PC-3 (cell line): ENCODE results near the gene PRR12. TPM values are rescaled to one million over a fixed set of nuclear protein-coding genes. Genes with fewer than 3 reads are reported as not detected.

Experiments used
- ATAC-seq: fragments of 200-7000 bp; cut with Tn5 transposase; 2 replicates; pipeline ENCODE4 v1.9.1; 2020; ENCODE audit warnings: mild to moderate bottlenecking, moderate library complexity
- Bru-seq: library from RNA; stranded (reverse); fragments of 400-500 nt; gene quantifications from one replicate; lab custom pipeline; 2021; lab: Mats Ljungman, UMichigan
- BruChase-seq, 2 experiments: library from RNA; stranded (reverse); fragments of 400-500 nt; gene quantifications; one replicate each; lab custom pipeline; 2021; lab: Mats Ljungman, UMichigan
- BruUV-seq: library from RNA; stranded (reverse); fragments of 400-500 nt; replicated peaks from 2 replicates; lab custom pipeline; 2021; lab: Mats Ljungman, UMichigan
- CTCF ChIA-PET: fragments of 300-600 bp; sonication (Branson Sonifier 250); formaldehyde crosslinking; loops from one replicate; lab custom pipeline; 2022; ENCODE audit warnings: antibody characterized with exemption; lab: Charles Lee
- POLR2A ChIA-PET: fragments of 300-600 bp; sonication (Branson Sonifier 250); formaldehyde crosslinking; loops from one replicate; lab custom pipeline; 2022; ENCODE audit warnings: antibody characterized with exemption; ENCODE audit not compliant: unreplicated experiment; lab: Charles Lee
- DNase-seq: peaks from one replicate; pipeline ENCODE4 v3.0.0-alpha.2; 2015
- H2AFZ ChIP-seq: fragments of 300-600 bp; sonication (generic); 2 replicates; pipeline ENCODE4 v1.6.0; 2016; ENCODE audit warnings: antibody characterized with exemption, low read length
- H3F3A ChIP-seq: fragments of 300-600 bp; sonication (generic); one replicate; pipeline ENCODE4 v1.6.0; 2017; ENCODE audit warnings: antibody characterized with exemption, low read length, control low read depth, mild to moderate bottlenecking; ENCODE audit not compliant: unreplicated experiment
- H3K27ac ChIP-seq: fragments of 300-600 bp; sonication (generic); 2 replicates; pipeline ENCODE4 v1.5.1; 2016; ENCODE audit warnings: mild to moderate bottlenecking, low read length
- H3K27me3 ChIP-seq: fragments of 300-600 bp; sonication (generic); 2 replicates; pipeline ENCODE4 v1.6.1; 2016; ENCODE audit warnings: low read length, mixed read lengths
- H3K36me3 ChIP-seq: fragments of 300-600 bp; sonication (generic); 2 replicates; pipeline ENCODE4 v1.6.1; 2016; ENCODE audit warnings: low read depth, mixed run types, low read length, mixed read lengths
- H3K4me1 ChIP-seq: fragments of 300-600 bp; sonication (generic); 2 replicates; pipeline ENCODE4 v1.5.1; 2016; ENCODE audit warnings: low read length; ENCODE audit not compliant: insufficient read depth
- H3K4me2 ChIP-seq: fragments of 300-600 bp; sonication (generic); 2 replicates; pipeline ENCODE4 v1.6.0; 2016; ENCODE audit warnings: low read length
- H3K4me3 ChIP-seq: fragments of 300-600 bp; sonication (generic); 2 replicates; pipeline ENCODE4 v1.5.1; 2016; ENCODE audit warnings: mild to moderate bottlenecking, low read length, mixed read lengths
- H3K79me2 ChIP-seq: fragments of 300-600 bp; sonication (generic); 2 replicates; pipeline ENCODE4 v1.6.1; 2017; ENCODE audit warnings: low read length, mixed read lengths
- H3K9ac ChIP-seq: fragments of 300-600 bp; sonication (generic); 2 replicates; pipeline ENCODE4 v1.6.0; 2016; ENCODE audit warnings: mild to moderate bottlenecking, low read length
- H3K9me2 ChIP-seq: fragments of 300-600 bp; sonication (generic); replicated peaks from 2 replicates; pipeline ENCODE4 v1.6.1; 2016; ENCODE audit warnings: mixed run types, low read length, mixed read lengths
- H3K9me3 ChIP-seq: fragments of 300-600 bp; sonication (generic); 2 replicates; pipeline ENCODE4 v1.6.1; 2016; ENCODE audit warnings: low read length, mixed read lengths
- H4K20me1 ChIP-seq: fragments of 300-600 bp; sonication (generic); 2 replicates; pipeline ENCODE4 v1.6.1; 2016; ENCODE audit warnings: low read length, mixed read lengths
- EZH2 ChIP-seq: fragments of 300-600 bp; sonication (generic); IDR thresholded peaks from one replicate; pipeline ENCODE4 v1.6.1; 2017; ENCODE audit warnings: antibody characterized with exemption, mild to moderate bottlenecking, low read length; ENCODE audit not compliant: unreplicated experiment
- EZH2phosphoT487 ChIP-seq: fragments of 300-600 bp; sonication (generic); IDR thresholded peaks from 2 replicates; pipeline ENCODE4 v1.6.1; 2018; ENCODE audit warnings: mild to moderate bottlenecking, antibody characterized with exemption, low read length, borderline replicate concordance
- intact Hi-C: fragments of 100-400 bp; cut with micrococcal nuclease; formaldehyde crosslinking; loops from 2 replicates; pipeline ENCODE4 v1.9.0; 2023
- long read RNA-seq: library from polyadenylated mRNA; unstranded; transcript quantifications from one replicate; pipeline ENCODE4 v2.0.0, GENCODE V29; 2021; ENCODE audit not compliant: unreplicated experiment
- total RNA-seq: library from RNA; depleted of rRNA; stranded (reverse); fragments of >200 nt; gene quantifications from 2 replicates; pipeline ENCODE4 v1.2.3, GENCODE V29; 2014; rRNA removed
- TF ChIP-seq, protein P1 (sequence below): fragments of 300-600 bp; sonication (generic); conservative IDR thresholded peaks from 2 replicates; pipeline ENCODE4 v1.5.1; 2017; ENCODE audit warnings: antibody characterized with exemption, low read depth, mild to moderate bottlenecking, low read length

The PRR12 gene, protein sequence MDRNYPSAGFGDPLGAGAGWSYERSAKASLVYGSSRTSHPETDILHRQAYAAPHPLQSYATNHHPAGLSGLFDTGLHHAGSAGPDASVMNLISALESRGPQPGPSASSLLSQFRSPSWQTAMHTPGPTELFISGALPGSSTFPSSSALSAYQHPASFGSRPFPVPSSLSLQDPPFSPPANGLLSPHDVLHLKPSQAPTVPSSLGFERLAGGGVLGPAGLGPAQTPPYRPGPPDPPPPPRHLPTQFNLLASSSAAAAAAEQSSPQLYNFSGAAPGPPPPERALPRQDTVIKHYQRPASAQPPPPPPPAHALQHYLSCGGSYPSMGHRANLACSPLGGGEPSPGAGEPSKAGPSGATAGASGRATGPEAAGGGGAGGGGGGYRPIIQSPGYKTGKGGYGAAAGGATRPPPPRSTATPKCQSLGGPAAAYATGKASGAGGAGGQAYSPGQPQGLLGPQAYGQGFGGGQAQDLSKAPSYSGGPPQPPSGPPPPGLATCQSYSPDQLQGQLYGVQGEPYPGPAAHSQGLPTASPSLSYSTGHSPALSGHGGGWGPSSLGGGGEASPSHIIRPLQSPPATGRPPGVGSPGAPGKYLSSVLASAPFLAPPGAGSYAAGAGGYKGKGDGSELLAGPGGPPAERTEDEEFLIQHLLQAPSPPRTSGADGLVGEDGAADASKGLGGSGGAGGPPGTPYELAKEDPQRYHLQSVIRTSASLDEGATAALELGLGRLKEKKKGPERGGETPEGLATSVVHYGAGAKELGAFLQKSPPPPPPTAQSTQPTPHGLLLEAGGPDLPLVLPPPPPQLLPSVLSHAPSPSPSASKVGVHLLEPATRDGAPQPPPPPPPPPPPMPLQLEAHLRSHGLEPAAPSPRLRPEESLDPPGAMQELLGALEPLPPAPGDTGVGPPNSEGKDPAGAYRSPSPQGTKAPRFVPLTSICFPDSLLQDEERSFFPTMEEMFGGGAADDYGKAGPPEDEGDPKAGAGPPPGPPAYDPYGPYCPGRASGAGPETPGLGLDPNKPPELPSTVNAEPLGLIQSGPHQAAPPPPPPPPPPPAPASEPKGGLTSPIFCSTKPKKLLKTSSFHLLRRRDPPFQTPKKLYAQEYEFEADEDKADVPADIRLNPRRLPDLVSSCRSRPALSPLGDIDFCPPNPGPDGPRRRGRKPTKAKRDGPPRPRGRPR (N-terminal part only)
- total RNA-seq (14.6 and 25.7 TPM in 2 replicates), Bru-seq, nascent RNA (percentile 70 among the genes with signal in this experiment), BruChase-seq, experiment 1, labeled RNA remaining after a 6-hour chase (percentile 85 among the genes with signal in this experiment), BruChase-seq, experiment 2, labeled RNA remaining after a 2-hour chase (percentile 80 among the genes with signal in this experiment)
- long read RNA-seq, partial matches to known transcripts, result 13 of 15 reads
- long read RNA-seq, other reads (novel, unspliced or antisense), result 2 of 15 reads

- BruUV-seq, result no TSS peak
- intact Hi-C loops, result loop anchor here (1.0 to 2.0 kb wide), 4 partner anchors 11 to 86 kb away; partner anchors contain the start of genes BCL2L12, IRF3, NOSIP and PRMT1
- ATAC-seq, result peak; percentile 7
These were observed at the start of gene PRR12 for GRCh38 chr19:49590971-49591730. Gene PRR12 (plus strand): TSS chr19:49591182. CDS start chr19:49591655, 473 bp downstream.

DNA sequence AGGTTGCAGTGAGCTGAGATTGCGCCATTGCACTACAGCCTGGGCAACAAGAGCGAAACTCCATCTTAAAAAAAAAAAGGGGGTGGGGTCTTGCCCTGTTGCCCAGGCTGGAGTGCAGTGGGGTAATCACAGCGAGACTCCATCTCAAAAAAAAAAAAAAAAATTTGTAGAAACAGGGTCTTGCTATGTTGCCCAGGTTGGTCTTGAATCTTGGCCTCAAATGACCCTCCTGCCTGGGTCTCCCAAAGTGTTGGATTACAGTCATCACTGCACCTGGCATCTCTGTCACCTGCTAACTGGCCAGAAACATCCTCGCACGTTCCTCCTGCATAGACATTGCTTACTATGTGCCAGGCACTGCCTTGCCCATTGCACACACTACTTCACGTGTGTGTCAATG lies 49.1 kb upstream of the PRR12 start:
- H3K9me3 ChIP-seq, result no peaks in the 10 kb centered on the region
- H4K20me1 ChIP-seq, result no peaks in the 10 kb centered on the region
- ATAC-seq (no peak), DNase-seq (no peak)
- no peak overlapping the region for H3K9ac ChIP-seq
- no peak overlapping the region for H3K4me3 ChIP-seq
- POLR2A ChIA-PET, result no interaction called here
- TF ChIP-seq, protein P1, sequence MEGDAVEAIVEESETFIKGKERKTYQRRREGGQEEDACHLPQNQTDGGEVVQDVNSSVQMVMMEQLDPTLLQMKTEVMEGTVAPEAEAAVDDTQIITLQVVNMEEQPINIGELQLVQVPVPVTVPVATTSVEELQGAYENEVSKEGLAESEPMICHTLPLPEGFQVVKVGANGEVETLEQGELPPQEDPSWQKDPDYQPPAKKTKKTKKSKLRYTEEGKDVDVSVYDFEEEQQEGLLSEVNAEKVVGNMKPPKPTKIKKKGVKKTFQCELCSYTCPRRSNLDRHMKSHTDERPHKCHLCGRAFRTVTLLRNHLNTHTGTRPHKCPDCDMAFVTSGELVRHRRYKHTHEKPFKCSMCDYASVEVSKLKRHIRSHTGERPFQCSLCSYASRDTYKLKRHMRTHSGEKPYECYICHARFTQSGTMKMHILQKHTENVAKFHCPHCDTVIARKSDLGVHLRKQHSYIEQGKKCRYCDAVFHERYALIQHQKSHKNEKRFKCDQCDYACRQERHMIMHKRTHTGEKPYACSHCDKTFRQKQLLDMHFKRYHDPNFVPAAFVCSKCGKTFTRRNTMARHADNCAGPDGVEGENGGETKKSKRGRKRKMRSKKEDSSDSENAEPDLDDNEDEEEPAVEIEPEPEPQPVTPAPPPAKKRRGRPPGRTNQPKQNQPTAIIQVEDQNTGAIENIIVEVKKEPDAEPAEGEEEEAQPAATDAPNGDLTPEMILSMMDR, result no peak
- TF ChIP-seq EZH2, result no peak
- no peak for TF ChIP-seq EZH2phosphoT487
- CTCF ChIA-PET, result no interaction called here
- no peaks in the 10 kb centered on the region for H3K36me3 ChIP-seq
- H3K79me2 ChIP-seq, result no peaks in the 10 kb centered on the region
- no peak overlapping the region for H2AFZ ChIP-seq
- peaks cover 8% of the 10 kb centered on the region; the same call in 1 of the 2 replicates for H3K4me1 ChIP-seq
- intact Hi-C loops, result no loop called here
- no peak overlapping the region for H3K27ac ChIP-seq
- H3K4me2 ChIP-seq, result no peak overlapping the region
- H3K9me2 ChIP-seq, result no peaks in the 10 kb centered on the region
- H3K27me3 ChIP-seq, result no peaks in the 10 kb centered on the region
- no TSS peak for BruUV-seq
- H3F3A ChIP-seq, result no peaks in the 10 kb centered on the region

More at GRCh38 chr19:49590971-49591730, at the start of gene PRR12:
- DNase-seq, result peak; percentile 70
- Histone ChIP-seq H3K4me1 (peaks cover 7% of the 10 kb centered on the region; the same call in 1 of the 2 replicates), H2AFZ (peak within 1 kb of the TSS; percentile 72), H3K79me2 (peaks cover 45% of the 10 kb centered on the region), H3K36me3 (peaks cover 20% of the 10 kb centered on the region; the same call in 1 of the 2 replicates), H3F3A (no peaks in the 10 kb centered on the region), H3K9me2 (no peaks in the 10 kb centered on the region), H3K27ac (peak within 1 kb of the TSS; percentile 87), H3K27me3 (no peaks in the 10 kb centered on the region), H3K9me3 (no peaks in the 10 kb centered on the region), H3K4me2 (peak within 1 kb of the TSS; percentile 96), H3K4me3 (peak within 1 kb of the TSS; percentile 99), H3K9ac (peak within 1 kb of the TSS; percentile 95), H4K20me1 (peaks cover 6% of the 10 kb centered on the region; the same call in 1 of the 2 replicates)
- TF ChIP-seq, protein P1, result no peak
- TF ChIP-seq EZH2 (no peak), EZH2phosphoT487 (no peak)
- CTCF ChIA-PET, result interaction anchor here (0.6 kb wide), 2 partner anchors 23 to 45 kb away, joined by 3 to 9 read pairs; no protein-coding TSS in a partner anchor
- POLR2A ChIA-PET, result interaction anchor here (0.6 kb wide), 1 partner anchor 23 kb away, joined by 3 read pairs; no protein-coding TSS in a partner anchor
